Activated CD4-positive, alpha-beta T cell treated with anti-CD3 and anti-CD28 coated beads, Interleukin-2, amount 50 U/mL, for 1 hour (primary cell): ENCODE measurements around the gene RBPJL.

Experiments
- DNase-seq: peaks from one replicate; pipeline ENCODE4 v3.0.0-alpha.2; 2020

The RBPJL gene

GRCh38 chr20:45363611-45364492 is 57.2 kb downstream of the RBPJL start:
- no peak for DNase-seq

- no peak for DNase-seq
These were observed 58.9 kb downstream of the RBPJL start for GRCh38 chr20:45365444-45365970.

- no peak for DNase-seq
These were observed 59.6 kb downstream of the RBPJL start for GRCh38 chr20:45366192-45366591.

- no peak for DNase-seq
These were observed 60.0 kb downstream of the RBPJL start for GRCh38 chr20:45366631-45367030.

- DNase-seq, result no peak
These were observed 60.5 kb downstream of the RBPJL start for GRCh38 chr20:45367126-45367525.
